ENCODE measurements around the gene KCNC1. TPM values are rescaled to one million over a fixed set of nuclear protein-coding genes. Genes with fewer than 3 reads are reported as not detected.
A peak's percentile ranks its signal among the peaks of the same experiment; 100 is the strongest.

KCNC1 gene
- total and polyA plus RNA-seq, 2 of the 13 experiments (the other 11 are each of a cell fraction or from before 2014, with no cell fraction given): 0.01 to 0.04 TPM

DNA sequence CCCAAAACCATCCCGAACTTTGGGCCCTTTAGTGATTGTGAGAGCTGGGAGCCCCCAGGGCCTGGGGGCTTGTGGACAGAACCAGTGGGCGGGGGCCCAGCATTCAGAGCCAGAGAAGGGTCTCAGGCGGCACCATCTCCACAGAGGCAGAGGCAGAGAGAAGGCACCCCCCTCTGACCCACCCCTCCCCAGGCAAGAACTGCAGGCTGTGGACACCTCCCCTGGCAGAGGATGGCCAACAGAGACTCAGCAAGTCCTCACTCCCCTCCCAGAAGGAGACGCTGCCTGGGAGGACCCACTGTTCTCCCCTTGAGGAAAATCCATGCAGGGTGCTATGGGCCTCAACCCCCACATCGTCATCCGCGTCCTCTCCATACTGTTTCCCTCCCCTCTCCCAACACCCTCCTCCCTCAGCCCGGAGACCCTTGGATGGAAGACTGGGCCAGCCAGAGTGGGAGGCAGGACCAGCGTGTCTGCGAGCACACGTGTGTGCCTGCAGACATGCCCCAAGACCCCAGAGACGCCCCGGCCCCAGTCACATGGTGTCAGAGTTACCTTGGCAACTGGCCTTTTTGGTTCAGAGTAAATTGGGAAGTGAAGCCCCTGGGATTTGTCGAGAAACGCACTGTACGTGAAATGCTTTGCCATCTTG lies 42.6 kb downstream of the KCNC1 start (continued):
- TF ChIP-seq ZSCAN22 (CRISPR knock-in tag; IDR thresholded peaks at IDR 0.05) (no peak), THAP11 (CRISPR knock-in tag; IDR thresholded peaks at IDR 0.05) (no peak), NCOA5 (CRISPR knock-in tag; IDR thresholded peaks at IDR 0.05) (no peak)

DNA sequence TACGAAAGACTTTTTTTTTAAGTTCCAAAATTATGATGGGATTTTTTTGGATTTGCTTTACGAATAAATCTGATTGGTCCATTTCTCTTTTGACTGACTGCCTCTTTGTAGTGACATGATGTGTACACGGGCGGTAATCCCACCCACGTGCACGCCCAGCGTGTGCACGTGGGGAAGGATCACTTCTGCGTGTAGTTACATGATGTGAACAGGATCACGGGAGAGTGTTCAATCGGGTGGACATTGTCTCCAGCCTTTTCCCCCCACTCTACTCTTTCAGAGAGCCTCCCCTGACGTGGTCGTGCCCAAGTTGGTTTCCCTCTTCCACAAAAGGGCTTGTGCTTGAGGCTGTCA lies 43.1 kb downstream of the KCNC1 start:
- POLR2A ChIA-PET: no interaction called here
- peaks cover 0 to 1% of the 10 kb centered on the region in 2 experiments; a peak in 1 of 5 replicates for H3K27me3 ChIP-seq (ENCODE audit: control insufficient read depth in 1 of 2, insufficient read depth in 2 of 2, low read length in 2 of 2)
- H3K9me3 ChIP-seq (ENCODE audit: low read length): no peaks in the 10 kb centered on the region
- no TSS peak for BruUV-seq (replicated peaks)
- H4K20me1 ChIP-seq (ENCODE audit: insufficient read depth, low read length): no peaks in the 10 kb centered on the region
- H3K27ac ChIP-seq (ENCODE audit: extremely low read length, insufficient read depth, low read length): no peak overlapping the region
- intact Hi-C loops (cut with micrococcal nuclease; ENCODE audit: unreplicated experiment) (no loop called here), in situ Hi-C loops (cut with HindIII; ENCODE audit: extremely low pct_ligation_motif_present, low pct_unique_long_range_greater_than_20kb) (no loop called here)
- H3K4me3 ChIP-seq (replicated peaks in 1 of 3; ENCODE audit: insufficient read depth in 1 of 3, low read depth in 2 of 3, low read length in 3 of 3): no peak overlapping the region
- H3K4me1 ChIP-seq (ENCODE audit: insufficient read depth, low read length): peaks cover 24% of the 10 kb centered on the region
- CTCF ChIA-PET (ENCODE audit: low intra/inter-chr PET ratio, low total read pairs): no interaction called here
- no peak for ATAC-seq
- 64% methylated on average over 13 of the region's 13 CpGs for WGBS (ENCODE audit: low lambda C conversion rate)
- H3K36me3 ChIP-seq (replicated peaks in 1 of 2; ENCODE audit: control insufficient read depth in 1 of 2, insufficient read depth in 2 of 2, low read length in 2 of 2): no peaks in the 10 kb centered on the region; a peak in 1 of 5 replicates
- TF ChIP-seq, protein P1, sequence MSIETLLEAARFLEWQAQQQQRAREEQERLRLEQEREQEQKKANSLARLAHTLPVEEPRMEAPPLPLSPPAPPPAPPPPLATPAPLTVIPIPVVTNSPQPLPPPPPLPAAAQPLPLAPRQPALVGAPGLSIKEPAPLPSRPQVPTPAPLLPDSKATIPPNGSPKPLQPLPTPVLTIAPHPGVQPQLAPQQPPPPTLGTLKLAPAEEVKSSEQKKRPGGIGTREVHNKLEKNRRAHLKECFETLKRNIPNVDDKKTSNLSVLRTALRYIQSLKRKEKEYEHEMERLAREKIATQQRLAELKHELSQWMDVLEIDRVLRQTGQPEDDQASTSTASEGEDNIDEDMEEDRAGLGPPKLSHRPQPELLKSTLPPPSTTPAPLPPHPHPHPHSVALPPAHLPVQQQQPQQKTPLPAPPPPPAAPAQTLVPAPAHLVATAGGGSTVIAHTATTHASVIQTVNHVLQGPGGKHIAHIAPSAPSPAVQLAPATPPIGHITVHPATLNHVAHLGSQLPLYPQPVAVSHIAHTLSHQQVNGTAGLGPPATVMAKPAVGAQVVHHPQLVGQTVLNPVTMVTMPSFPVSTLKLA (IDR thresholded peaks at IDR 0.05): peak; percentile 90
- TF ChIP-seq POLR2G (IDR thresholded peaks at IDR 0.05; ENCODE audit: low read depth, low read length): no peak
- TF ChIP-seq HOXA7 (CRISPR knock-in tag; IDR thresholded peaks at IDR 0.05): no peak
- DNase-seq (ENCODE audit: low spot score): no peak
- no peak overlapping the region for H3K9ac ChIP-seq (ENCODE audit: insufficient read depth, low read depth, low read length)
- no peak for FAIRE-seq
- no peak overlapping the region for H3K4me2 ChIP-seq (ENCODE audit: low read depth, low read length)
- H3K79me2 ChIP-seq (ENCODE audit: insufficient read depth, low read length): no peaks in the 10 kb centered on the region
- no peak overlapping the region for H2AFZ ChIP-seq (ENCODE audit: low read length)

Measured in HepG2 (cell line).